GM21381 (cell line): Measurements from ENCODE around the gene BCORL1.

Source experiments
- ATAC-seq: cut with Tn5 transposase; IDR thresholded peaks from one replicate; pipeline ENCODE4 v1.9.1; 2021; ENCODE audit warnings: mild to moderate bottlenecking, moderate library complexity; ENCODE audit not compliant: unreplicated experiment

Gene BCORL1

GRCh38 chrX:130009658-130010223 lies 27.3 kb downstream of the BCORL1 start:
- ATAC-seq: no peak

- ATAC-seq: no peak
Measured at GRCh38 chrX:130012683-130013082, 30.2 kb downstream of the BCORL1 start.

GRCh38 chrX:130013661-130014060 lies 31.2 kb downstream of the BCORL1 start:
- no peak for ATAC-seq

GRCh38 chrX:130014356-130014755 lies 31.9 kb downstream of the BCORL1 start:
- ATAC-seq: no peak

- no peak for ATAC-seq
Measured at GRCh38 chrX:130014770-130015169, 32.3 kb downstream of the BCORL1 start.

GRCh38 chrX:130015181-130015580 lies 32.7 kb downstream of the BCORL1 start:
- no peak for ATAC-seq

GRCh38 chrX:130018143-130018542 lies 35.7 kb downstream of the BCORL1 start:
- ATAC-seq: no peak

- no peak for ATAC-seq
Measured at GRCh38 chrX:130020661-130021324, 38.4 kb downstream of the BCORL1 start.

GRCh38 chrX:130024127-130024526 lies 41.7 kb downstream of the BCORL1 start:
- ATAC-seq: peak; percentile 100

GRCh38 chrX:130025256-130025655 lies 42.8 kb downstream of the BCORL1 start:
- no peak for ATAC-seq

GRCh38 chrX:130027569-130027968 lies 45.1 kb downstream of the BCORL1 start:
- no peak for ATAC-seq

GRCh38 chrX:130028196-130028595 lies 45.8 kb downstream of the BCORL1 start:
- no peak for ATAC-seq

GRCh38 chrX:130030826-130031225 lies 48.4 kb downstream of the BCORL1 start:
- no peak for ATAC-seq

GRCh38 chrX:130032552-130032951 lies 50.1 kb downstream of the BCORL1 start:
- ATAC-seq: no peak

- ATAC-seq: no peak
Measured at GRCh38 chrX:130034178-130034577, 51.7 kb downstream of the BCORL1 start.

- ATAC-seq: no peak
Measured at GRCh38 chrX:130039847-130040246, 57.4 kb downstream of the BCORL1 start.

- no peak for ATAC-seq
Measured at GRCh38 chrX:130047416-130047815, 65.0 kb downstream of the BCORL1 start.

- ATAC-seq: no peak
Measured at GRCh38 chrX:130048686-130049222, 66.3 kb downstream of the BCORL1 start.

GRCh38 chrX:130049821-130050220 lies 67.4 kb downstream of the BCORL1 start:
- no peak for ATAC-seq

GRCh38 chrX:130051176-130051845 lies 68.9 kb downstream of the BCORL1 start:
- no peak for ATAC-seq

- ATAC-seq: no peak
Measured at GRCh38 chrX:130053236-130053635, 70.8 kb downstream of the BCORL1 start.

- ATAC-seq: no peak
Measured at GRCh38 chrX:130055103-130055502, 72.7 kb downstream of the BCORL1 start.
